ENCODE data around the gene FAXDC2.
"Not testable (repeated sequence)": the region's sequence is repeated elsewhere in the genome, so short reads cannot be mapped to it uniquely, and the experiment has no call there.

The FAXDC2 gene

GRCh38 chr5:154824070-154824469 lies 26.3 kb downstream of the FAXDC2 start:
- TF ChIP-seq CTCF (conservative IDR thresholded peaks at IDR 0.05), result no peak
- no peak overlapping the region for H3K27ac ChIP-seq

- TF ChIP-seq CTCF (conservative IDR thresholded peaks at IDR 0.05), result no peak
- H3K27ac ChIP-seq, result no peak overlapping the region
Measured at GRCh38 chr5:154823605-154824004, 26.8 kb downstream of the FAXDC2 start.

- H3K27ac ChIP-seq, result not testable (repeated sequence)
Measured at GRCh38 chr5:154822896-154823295, 27.5 kb downstream of the FAXDC2 start.

- no peak overlapping the region for H3K27ac ChIP-seq
- no peak for TF ChIP-seq CTCF (conservative IDR thresholded peaks at IDR 0.05)
Measured at GRCh38 chr5:154820383-154820782, 30.0 kb downstream of the FAXDC2 start.

GRCh38 chr5:154819546-154819945 lies 30.9 kb downstream of the FAXDC2 start:
- no peak for TF ChIP-seq CTCF (conservative IDR thresholded peaks at IDR 0.05)
- no peak overlapping the region for H3K27ac ChIP-seq

- no peak for TF ChIP-seq CTCF (conservative IDR thresholded peaks at IDR 0.05)
- no peak overlapping the region for H3K27ac ChIP-seq
Measured at GRCh38 chr5:154818471-154819116, 31.8 kb downstream of the FAXDC2 start.

GRCh38 chr5:154817815-154818214 lies 32.6 kb downstream of the FAXDC2 start:
- TF ChIP-seq CTCF (conservative IDR thresholded peaks at IDR 0.05), result no peak
- H3K27ac ChIP-seq, result no peak overlapping the region

- TF ChIP-seq CTCF (conservative IDR thresholded peaks at IDR 0.05), result no peak
- H3K27ac ChIP-seq, result no peak overlapping the region
Measured at GRCh38 chr5:154816891-154817492, 33.4 kb downstream of the FAXDC2 start.

Data from VCaP (cell line).